Caki2 (cell line): ENCODE measurements around the gene HLX. TPM values are rescaled to one million over a fixed set of nuclear protein-coding genes. Genes with fewer than 3 reads are reported as not detected.

Source experiments
- DNase-seq: peaks from one replicate; pipeline ENCODE4 v3.0.0-alpha.2; 2015; ENCODE audit warnings: low read depth
- in situ Hi-C: cut with HindIII; loops from 2 replicates; pipeline ENCODE4 v1.10.0; 2016; ENCODE audit warnings: low sequenced_read_pairs, low pct_unique_long_range_greater_than_20kb, mixed read lengths
- total RNA-seq: library from RNA; depleted of rRNA; stranded (reverse); fragments of >200 nt; shearing (Covaris generic); gene quantifications from 2 replicates; pipeline ENCODE4 v1.2.3, GENCODE V29; 2014; ENCODE audit warnings: low replicate concordance

Gene HLX
- total RNA-seq, 1 experiment from 2014 or later: 5.0 TPM

GRCh38 chr1:220891224-220892085 lies 12.2 kb downstream of the HLX start:
- no peak for DNase-seq
- in situ Hi-C loops: no loop called here

GRCh38 chr1:220892086-220892376 lies 12.8 kb downstream of the HLX start:
- in situ Hi-C loops: no loop called here
- no peak for DNase-seq

- no peak for DNase-seq
- in situ Hi-C loops: no loop called here
These were observed 13.9 kb downstream of the HLX start for GRCh38 chr1:220892997-220893700.

- no peak for DNase-seq
- in situ Hi-C loops: no loop called here
These were observed 14.4 kb downstream of the HLX start for GRCh38 chr1:220893701-220894024.

GRCh38 chr1:220894025-220894923 lies 15.0 kb downstream of the HLX start:
- DNase-seq: no peak
- in situ Hi-C loops: no loop called here

- in situ Hi-C loops: no loop called here
- DNase-seq: no peak
These were observed 15.6 kb downstream of the HLX start for GRCh38 chr1:220894924-220895256.

- DNase-seq: no peak
- in situ Hi-C loops: no loop called here
These were observed 16.2 kb downstream of the HLX start for GRCh38 chr1:220895412-220895946.

GRCh38 chr1:220896092-220896491 lies 16.8 kb downstream of the HLX start:
- in situ Hi-C loops: no loop called here
- DNase-seq: no peak

GRCh38 chr1:220900842-220901241 lies 21.6 kb downstream of the HLX start:
- DNase-seq: no peak
- in situ Hi-C loops: no loop called here

GRCh38 chr1:220901881-220902280 lies 22.6 kb downstream of the HLX start:
- in situ Hi-C loops: no loop called here
- no peak for DNase-seq

- DNase-seq: no peak
- in situ Hi-C loops: no loop called here
These were observed 23.7 kb downstream of the HLX start for GRCh38 chr1:220902916-220903315.

GRCh38 chr1:220904876-220905275 lies 25.6 kb downstream of the HLX start:
- in situ Hi-C loops: no loop called here
- no peak for DNase-seq

GRCh38 chr1:220905650-220906560 lies 26.7 kb downstream of the HLX start:
- in situ Hi-C loops: no loop called here
- peak; percentile 48 for DNase-seq

GRCh38 chr1:220906561-220907334 lies 27.5 kb downstream of the HLX start:
- in situ Hi-C loops: no loop called here
- peak; percentile 52 for DNase-seq

GRCh38 chr1:220908757-220909156 lies 29.5 kb downstream of the HLX start:
- peak; percentile 32 for DNase-seq

GRCh38 chr1:220910021-220910420 lies 30.8 kb downstream of the HLX start:
- DNase-seq: no peak
- in situ Hi-C loops: no loop called here

More at GRCh38 chr1:220908757-220909156, 29.5 kb downstream of the HLX start:
- in situ Hi-C loops: no loop called here
